Nephron (organoid): ENCODE results near the gene OBP2B.
"Not testable (repeated sequence)": the region's sequence is repeated elsewhere in the genome, so short reads cannot be mapped to it uniquely, and the experiment has no call there.

Source experiments
- H3K27ac Mint-ChIP-seq, 3 experiments: 2 replicates each; pipeline ENCODE4 v1.8.0; 2020; ENCODE audit warnings: mixed read lengths in 3 of 3, mild to moderate bottlenecking in 2 of 3, moderate library complexity in 1 of 3
- H3K27me3 Mint-ChIP-seq: 2 replicates; pipeline ENCODE4 v1.8.0; 2021; ENCODE audit warnings: low read depth, mild to moderate bottlenecking, moderate library complexity, mixed read lengths
- H3K36me3 Mint-ChIP-seq: 2 replicates; pipeline ENCODE4 v1.8.0; 2020; ENCODE audit warnings: low read depth, mixed read lengths
- H3K4me1 Mint-ChIP-seq: 2 replicates; pipeline ENCODE4 v1.8.0; 2020; ENCODE audit warnings: mixed read lengths
- H3K4me3 Mint-ChIP-seq, 3 experiments: 2 replicates each; pipeline ENCODE4 v1.8.0; 2020; ENCODE audit warnings: mild to moderate bottlenecking in 3 of 3, mixed read lengths in 3 of 3, moderate library complexity in 2 of 3
- H3K9me3 Mint-ChIP-seq: 2 replicates; pipeline ENCODE4 v1.8.0; 2020; ENCODE audit warnings: mixed read lengths
- CTCF ChIP-seq, 3 experiments: fragments of 200-600 bp; sonication (generic); IDR thresholded peaks; one replicate each; pipeline ENCODE4 v1.5.0; 2021; ENCODE audit warnings: antibody characterized with exemption in 3 of 3; ENCODE audit not compliant: unreplicated experiment in 3 of 3

Gene OBP2B

GRCh38 chr9:133182151-133182550, 26.9 kb downstream of the OBP2B start:
- H3K27ac Mint-ChIP-seq = no peak overlapping the region
- H3K27me3 Mint-ChIP-seq = peaks cover 50% of the 10 kb centered on the region
- H3K4me1 Mint-ChIP-seq = no peaks in the 10 kb centered on the region
- no peak overlapping the region for H3K4me3 Mint-ChIP-seq
- H3K36me3 Mint-ChIP-seq = no peaks in the 10 kb centered on the region
- no peak for TF ChIP-seq CTCF (IDR thresholded peaks at IDR 0.05; ENCODE audit: unreplicated experiment in 3 of 3)
- H3K9me3 Mint-ChIP-seq = no peaks in the 10 kb centered on the region

GRCh38 chr9:133181561-133181960, 27.5 kb downstream of the OBP2B start:
- Mint-ChIP-seq H3K9me3 (no peaks in the 10 kb centered on the region), H3K4me3 (no peak overlapping the region), H3K27ac (no peak overlapping the region), H3K4me1 (no peaks in the 10 kb centered on the region), H3K36me3 (no peaks in the 10 kb centered on the region), H3K27me3 (peaks cover 50% of the 10 kb centered on the region)
- TF ChIP-seq CTCF (IDR thresholded peaks at IDR 0.05; ENCODE audit: unreplicated experiment in 3 of 3) = no peak

GRCh38 chr9:133180953-133181352, 28.1 kb downstream of the OBP2B start:
- Mint-ChIP-seq H3K36me3 (no peaks in the 10 kb centered on the region), H3K27me3 (peaks cover 49% of the 10 kb centered on the region), H3K27ac (no peak overlapping the region), H3K4me3 (no peak overlapping the region), H3K9me3 (no peaks in the 10 kb centered on the region), H3K4me1 (no peaks in the 10 kb centered on the region)
- no peak for TF ChIP-seq CTCF (IDR thresholded peaks at IDR 0.05; ENCODE audit: unreplicated experiment in 3 of 3)

GRCh38 chr9:133173056-133173455, 36.0 kb downstream of the OBP2B start:
- Mint-ChIP-seq H3K27ac (no peak overlapping the region), H3K27me3 (peaks cover 28% of the 10 kb centered on the region), H3K9me3 (no peaks in the 10 kb centered on the region), H3K36me3 (no peaks in the 10 kb centered on the region), H3K4me3 (no peak overlapping the region), H3K4me1 (no peaks in the 10 kb centered on the region)
- no peak for TF ChIP-seq CTCF (IDR thresholded peaks at IDR 0.05; ENCODE audit: unreplicated experiment in 3 of 3)

- Mint-ChIP-seq H3K4me3 (no peak overlapping the region), H3K9me3 (no peaks in the 10 kb centered on the region), H3K4me1 (no peaks in the 10 kb centered on the region), H3K36me3 (no peaks in the 10 kb centered on the region), H3K27me3 (peaks cover 15% of the 10 kb centered on the region), H3K27ac (no peak overlapping the region)
- TF ChIP-seq CTCF (IDR thresholded peaks at IDR 0.05; ENCODE audit: unreplicated experiment in 3 of 3) = no peak
These were observed 37.7 kb downstream of the OBP2B start for GRCh38 chr9:133171161-133171961.

- H3K4me3 Mint-ChIP-seq = no peak overlapping the region
- H3K27me3 Mint-ChIP-seq = peaks cover 9% of the 10 kb centered on the region
- no peak for TF ChIP-seq CTCF (IDR thresholded peaks at IDR 0.05; ENCODE audit: unreplicated experiment in 3 of 3)
- no peaks in the 10 kb centered on the region for H3K9me3 Mint-ChIP-seq
- H3K4me1 Mint-ChIP-seq = no peaks in the 10 kb centered on the region
- no peak overlapping the region for H3K27ac Mint-ChIP-seq
- no peaks in the 10 kb centered on the region for H3K36me3 Mint-ChIP-seq
These were observed 38.3 kb downstream of the OBP2B start for GRCh38 chr9:133170716-133171115.

GRCh38 chr9:133169687-133170086, 39.4 kb downstream of the OBP2B start:
- H3K4me3 Mint-ChIP-seq, H3K9me3 Mint-ChIP-seq, H3K27me3 Mint-ChIP-seq, H3K4me1 Mint-ChIP-seq, H3K27ac Mint-ChIP-seq, H3K36me3 Mint-ChIP-seq: not testable (repeated sequence)
